ENCODE results near the gene PARVG.
A peak's percentile ranks its signal among the peaks of the same experiment; 100 is the strongest.

The PARVG gene

DNA sequence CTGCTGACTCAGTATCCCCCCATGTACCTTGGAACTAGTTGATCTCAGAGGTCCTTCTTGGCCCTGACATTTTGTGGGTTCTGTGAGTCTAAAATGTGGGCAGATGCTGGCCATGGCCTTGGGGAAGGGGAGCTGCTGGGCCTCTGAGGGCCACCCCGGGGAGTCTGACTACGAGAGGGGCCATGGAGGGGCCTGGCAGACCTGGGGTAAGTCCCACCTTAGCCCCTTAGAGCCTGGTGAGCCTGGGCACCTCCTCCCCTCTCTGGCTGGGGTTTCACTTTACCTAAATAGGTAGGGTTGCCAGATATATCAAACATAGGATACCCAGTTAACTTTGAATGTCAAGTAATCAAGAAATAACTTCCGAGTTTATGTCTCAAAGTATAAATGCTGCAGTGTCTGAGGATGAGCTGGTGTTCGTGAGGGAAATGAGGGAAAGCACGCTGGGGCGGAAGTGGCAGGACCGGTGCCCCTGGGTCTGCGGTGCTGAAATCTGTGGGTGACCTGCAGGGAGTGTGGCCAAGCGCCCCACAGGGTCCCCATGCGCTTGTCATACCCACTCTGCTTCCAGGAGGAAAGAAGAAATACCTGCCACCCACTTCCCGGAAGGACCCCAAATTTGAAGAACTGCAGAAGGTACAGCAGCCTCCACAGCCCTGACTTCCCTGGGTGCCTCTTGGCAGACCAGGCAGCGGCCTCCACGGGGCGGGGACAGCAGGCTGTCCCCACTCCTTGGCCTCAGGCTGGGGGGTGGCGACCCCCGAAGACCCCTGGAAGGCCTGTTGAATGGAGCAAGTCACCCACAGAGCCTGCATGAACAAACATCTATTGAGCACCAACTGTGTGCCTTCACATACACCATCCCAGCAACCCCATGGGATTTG is 4.8 kb downstream of the PARVG start:
- DNase-seq: no peak
- TF ChIP-seq, protein P1, sequence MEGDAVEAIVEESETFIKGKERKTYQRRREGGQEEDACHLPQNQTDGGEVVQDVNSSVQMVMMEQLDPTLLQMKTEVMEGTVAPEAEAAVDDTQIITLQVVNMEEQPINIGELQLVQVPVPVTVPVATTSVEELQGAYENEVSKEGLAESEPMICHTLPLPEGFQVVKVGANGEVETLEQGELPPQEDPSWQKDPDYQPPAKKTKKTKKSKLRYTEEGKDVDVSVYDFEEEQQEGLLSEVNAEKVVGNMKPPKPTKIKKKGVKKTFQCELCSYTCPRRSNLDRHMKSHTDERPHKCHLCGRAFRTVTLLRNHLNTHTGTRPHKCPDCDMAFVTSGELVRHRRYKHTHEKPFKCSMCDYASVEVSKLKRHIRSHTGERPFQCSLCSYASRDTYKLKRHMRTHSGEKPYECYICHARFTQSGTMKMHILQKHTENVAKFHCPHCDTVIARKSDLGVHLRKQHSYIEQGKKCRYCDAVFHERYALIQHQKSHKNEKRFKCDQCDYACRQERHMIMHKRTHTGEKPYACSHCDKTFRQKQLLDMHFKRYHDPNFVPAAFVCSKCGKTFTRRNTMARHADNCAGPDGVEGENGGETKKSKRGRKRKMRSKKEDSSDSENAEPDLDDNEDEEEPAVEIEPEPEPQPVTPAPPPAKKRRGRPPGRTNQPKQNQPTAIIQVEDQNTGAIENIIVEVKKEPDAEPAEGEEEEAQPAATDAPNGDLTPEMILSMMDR (IDR thresholded peaks at IDR 0.05; ENCODE audit: low read depth, low read length): no peak
- Histone ChIP-seq H3K36me3 (no peaks in the 10 kb centered on the region), H3K27me3 (ENCODE audit: insufficient read depth, low read depth, severe bottlenecking) (no peaks in the 10 kb centered on the region), H3K27ac (no peak overlapping the region), H3K4me3 (ENCODE audit: low read depth, low read length) (no peak overlapping the region), H3K9me3 (ENCODE audit: severe bottlenecking) (no peaks in the 10 kb centered on the region)

DNA sequence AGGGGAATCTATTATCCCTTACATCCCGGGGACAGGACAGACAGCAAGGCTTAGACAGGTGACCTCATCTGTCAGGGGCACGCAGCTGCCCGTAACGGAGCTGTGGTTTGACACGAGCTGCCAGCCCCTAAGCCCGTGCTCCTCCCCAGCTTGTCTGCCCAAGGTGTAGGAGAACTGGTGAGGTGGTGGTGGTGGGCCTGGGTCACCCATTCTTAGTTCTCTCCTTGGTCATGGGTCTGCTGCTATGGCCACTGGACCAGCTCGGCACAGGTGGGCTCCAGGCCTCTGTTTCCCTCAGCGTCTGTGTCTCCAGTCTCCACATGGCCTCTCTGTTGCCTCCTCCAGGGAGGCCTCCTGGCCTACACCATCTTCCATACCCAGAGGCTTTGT is 5.4 kb downstream of the PARVG start:
- Histone ChIP-seq H3K27ac (no peak overlapping the region), H3K9me3 (ENCODE audit: severe bottlenecking) (no peaks in the 10 kb centered on the region), H3K4me3 (ENCODE audit: low read depth, low read length) (no peak overlapping the region), H3K36me3 (no peaks in the 10 kb centered on the region), H3K27me3 (ENCODE audit: insufficient read depth, low read depth, severe bottlenecking) (no peaks in the 10 kb centered on the region)
- peak; percentile 40 for DNase-seq
- TF ChIP-seq, protein P1 (IDR thresholded peaks at IDR 0.05; ENCODE audit: low read depth, low read length): no peak

DNA sequence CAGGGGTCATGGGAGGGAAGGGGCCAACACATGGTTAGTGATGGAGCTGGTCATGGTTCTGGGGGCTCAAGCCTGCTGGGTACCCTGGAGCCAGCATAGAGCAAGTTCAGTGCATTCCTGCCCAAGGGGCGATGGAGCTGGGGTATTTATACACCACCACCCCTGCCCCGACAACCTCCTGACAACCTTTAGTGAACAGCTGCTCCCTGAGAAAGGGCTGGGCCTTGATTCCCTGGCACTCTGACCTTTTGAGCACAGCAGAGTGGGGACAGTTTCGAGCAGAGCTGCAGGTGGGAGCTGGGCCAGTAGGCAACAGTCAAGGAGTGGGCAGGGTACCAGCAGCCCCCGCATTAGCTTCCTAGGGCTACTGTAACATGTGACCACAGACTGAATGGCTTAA is 6.0 kb downstream of the PARVG start:
- H3K36me3 ChIP-seq: no peaks in the 10 kb centered on the region
- H3K4me3 ChIP-seq (ENCODE audit: low read depth, low read length): no peak overlapping the region
- TF ChIP-seq, protein P1 (IDR thresholded peaks at IDR 0.05; ENCODE audit: low read depth, low read length): no peak
- no peak overlapping the region for H3K27ac ChIP-seq
- DNase-seq: no peak
- no peaks in the 10 kb centered on the region for H3K9me3 ChIP-seq (ENCODE audit: severe bottlenecking)
- H3K27me3 ChIP-seq (ENCODE audit: insufficient read depth, low read depth, severe bottlenecking): no peaks in the 10 kb centered on the region

DNA sequence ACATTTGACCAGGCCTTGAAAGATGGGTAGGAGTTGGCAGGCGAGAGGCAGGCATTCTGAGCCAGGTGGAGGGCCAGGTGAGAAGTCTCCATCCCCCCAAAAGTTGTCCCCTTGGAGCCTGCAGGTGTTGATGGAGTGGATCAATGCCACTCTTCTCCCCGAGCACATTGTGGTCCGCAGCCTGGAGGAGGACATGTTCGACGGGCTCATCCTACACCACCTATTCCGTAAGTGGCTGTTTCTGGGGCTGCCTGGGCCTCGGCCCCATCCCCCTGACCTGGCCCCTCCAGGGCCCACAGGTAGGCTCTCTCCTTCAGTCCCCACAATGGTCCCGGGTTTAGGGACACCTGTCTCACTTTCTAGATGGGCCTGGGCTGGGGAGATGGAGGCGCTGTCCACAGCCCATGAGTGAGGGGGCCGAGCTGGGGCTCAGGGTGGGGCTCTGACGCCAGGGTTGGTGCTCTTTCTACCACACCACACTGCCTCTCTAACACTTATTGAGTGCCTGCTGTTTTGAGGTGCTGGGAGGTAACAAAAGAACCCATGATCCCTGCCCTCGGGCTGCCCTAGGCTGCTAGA is 7.0 kb downstream of the PARVG start:
- TF ChIP-seq, protein P1 (IDR thresholded peaks at IDR 0.05; ENCODE audit: low read depth, low read length): no peak
- Histone ChIP-seq H3K27ac (no peak overlapping the region), H3K36me3 (no peaks in the 10 kb centered on the region), H3K4me3 (ENCODE audit: low read depth, low read length) (no peak overlapping the region), H3K9me3 (ENCODE audit: severe bottlenecking) (peaks cover 2% of the 10 kb centered on the region), H3K27me3 (ENCODE audit: insufficient read depth, low read depth, severe bottlenecking) (no peaks in the 10 kb centered on the region)
- no peak for DNase-seq

DNA sequence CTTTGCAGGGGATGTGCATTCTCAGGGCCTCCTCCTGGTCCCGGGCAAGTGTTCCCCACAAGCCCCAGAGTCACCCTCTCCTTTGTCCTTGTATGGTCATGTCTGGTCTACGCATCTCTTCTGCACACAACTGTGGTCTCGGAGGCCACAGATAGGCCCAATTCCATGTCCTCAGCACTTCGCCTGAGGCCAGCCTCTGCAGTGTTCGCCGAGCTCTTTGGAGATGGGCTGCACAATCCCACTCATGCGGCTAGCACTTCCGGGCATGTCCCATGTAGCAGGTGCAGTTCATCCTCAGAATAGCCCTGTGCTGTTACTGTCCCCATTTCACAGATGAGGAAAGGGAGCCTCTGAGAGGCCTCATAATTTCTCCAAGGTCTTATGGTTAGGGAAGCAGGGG is 7.6 kb downstream of the PARVG start:
- no peak overlapping the region for H3K27ac ChIP-seq
- H3K9me3 ChIP-seq (ENCODE audit: severe bottlenecking): peaks cover 2% of the 10 kb centered on the region
- DNase-seq: no peak
- no peak overlapping the region for H3K4me3 ChIP-seq (ENCODE audit: low read depth, low read length)
- H3K36me3 ChIP-seq: no peaks in the 10 kb centered on the region
- H3K27me3 ChIP-seq (ENCODE audit: insufficient read depth, low read depth, severe bottlenecking): no peaks in the 10 kb centered on the region
- TF ChIP-seq, protein P1 (IDR thresholded peaks at IDR 0.05; ENCODE audit: low read depth, low read length): no peak
